Measurements from ENCODE around the gene CTNNA2. TPM values are rescaled to one million over a fixed set of nuclear protein-coding genes. Genes with fewer than 3 reads are reported as not detected.

The CTNNA2 gene
- polyA plus RNA-seq, 4 donors = 3.9 to 4.6 (median 4.3) TPM

DNA sequence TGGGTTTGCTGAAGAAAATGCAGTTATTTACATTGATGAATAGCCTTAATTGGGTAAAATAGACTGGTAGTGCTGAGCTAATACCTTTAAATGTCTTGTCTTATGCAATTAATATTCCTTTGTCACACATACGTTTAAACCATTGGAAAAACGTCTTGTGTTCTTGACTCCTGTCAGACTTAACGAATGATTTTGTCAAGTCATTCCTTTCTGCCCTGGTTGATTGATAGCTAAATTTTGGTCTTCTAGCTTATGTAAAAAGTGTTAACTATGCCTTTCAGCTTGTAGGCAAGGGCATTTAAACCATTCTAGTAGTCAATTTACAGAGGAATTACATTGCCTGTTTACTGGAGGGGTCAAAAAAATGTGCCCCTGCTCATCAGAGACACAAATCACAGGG, 897.5 kb downstream of the CTNNA2 start:
- no peak for DNase-seq (ENCODE audit: low read depth in 4 of 4, low spot score in 3 of 4)

DNA sequence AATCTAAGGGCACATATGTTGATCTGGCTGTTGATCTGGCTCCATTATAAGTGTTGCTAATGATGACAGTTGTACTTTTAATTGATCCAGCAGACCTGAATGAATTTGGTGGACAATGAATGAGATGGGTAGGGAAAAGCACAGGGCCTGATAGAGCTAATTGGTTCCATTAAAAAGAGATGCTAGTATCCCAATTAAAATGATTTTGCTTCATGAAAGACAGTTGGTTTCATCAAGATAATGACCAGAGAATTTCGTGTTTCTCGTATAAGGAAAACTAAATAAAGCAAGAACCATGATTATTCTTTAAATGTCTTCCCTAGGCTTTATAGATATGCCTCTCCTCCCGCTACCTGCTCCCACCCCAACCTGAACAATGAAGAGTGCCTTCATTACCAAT, 900.3 kb downstream of the CTNNA2 start:
- no peak for DNase-seq (ENCODE audit: low read depth in 4 of 4, low spot score in 3 of 4)

DNA sequence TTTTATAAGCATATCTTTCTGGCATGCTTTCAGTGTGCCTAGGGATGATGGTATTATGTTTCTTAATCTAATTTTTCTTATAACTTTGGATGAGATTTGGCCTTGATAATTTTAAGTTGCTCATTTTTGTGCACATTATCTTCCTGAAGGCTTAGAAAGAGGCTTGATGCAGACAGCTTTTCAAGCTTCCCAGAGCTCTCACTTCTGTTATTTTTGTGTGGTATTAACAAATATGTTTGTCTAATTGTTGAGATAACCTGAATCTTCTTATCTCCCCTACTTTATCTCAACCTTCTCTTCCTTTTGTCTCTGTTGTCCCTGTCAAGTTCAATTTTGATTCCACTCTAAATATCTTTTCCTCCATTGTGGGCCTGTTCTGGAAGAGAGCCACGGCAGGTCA, 904.9 kb downstream of the CTNNA2 start:
- DNase-seq (ENCODE audit: low read depth in 4 of 4, low spot score in 3 of 4) = no peak

DNA sequence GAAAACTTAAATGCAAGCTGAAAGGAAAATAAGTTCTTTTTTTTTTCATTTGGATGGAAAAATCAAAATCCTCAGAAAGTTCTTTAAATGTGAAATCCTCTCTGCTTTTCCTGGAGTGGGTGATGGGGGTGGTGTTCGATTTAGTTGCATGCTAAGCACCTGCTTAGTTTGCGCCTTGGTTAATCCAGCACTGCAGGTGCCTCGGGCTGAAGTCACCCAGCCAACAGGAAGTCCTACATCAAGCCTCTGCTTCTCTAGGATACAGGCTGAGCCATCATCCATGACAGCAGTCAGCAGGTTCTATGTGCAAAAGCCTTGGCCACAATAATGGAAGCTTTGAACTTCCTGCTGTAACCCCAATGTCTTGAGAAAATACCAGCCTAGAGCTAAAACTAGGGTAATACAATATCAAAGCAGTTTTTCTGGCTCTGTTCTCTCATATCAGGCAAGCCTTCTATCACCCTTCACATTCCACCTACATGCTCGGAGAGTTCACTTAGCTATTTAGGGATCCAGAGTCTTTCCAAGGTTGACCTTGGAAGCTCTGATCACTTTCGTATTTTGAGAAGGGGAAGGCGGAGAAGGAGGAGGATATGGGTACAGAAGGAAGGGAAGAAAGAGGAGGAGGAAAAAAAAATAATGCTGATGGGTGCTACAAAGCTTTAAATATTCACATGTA, 907.8 kb downstream of the CTNNA2 start:
- no peak for DNase-seq (ENCODE audit: low read depth in 4 of 4, low spot score in 3 of 4)

DNA sequence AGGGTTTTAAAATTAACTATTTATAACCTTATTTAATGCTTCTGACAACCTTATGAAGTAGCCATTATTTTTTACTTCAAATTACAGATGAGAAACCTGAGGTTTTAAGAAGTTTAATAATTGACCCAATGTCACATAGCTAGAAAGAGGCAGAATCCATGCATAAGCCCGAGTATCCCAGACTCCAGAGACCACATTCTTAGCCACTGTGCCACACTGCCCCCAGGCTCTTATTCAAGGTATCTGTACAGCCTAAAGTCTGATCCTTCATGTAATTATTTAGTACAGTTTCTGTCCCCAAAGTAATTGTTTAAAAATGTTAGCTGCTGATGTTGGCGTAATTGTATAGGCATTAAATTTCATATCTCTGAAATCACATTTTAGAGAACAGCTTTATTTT, 916.4 kb downstream of the CTNNA2 start:
- DNase-seq (ENCODE audit: low read depth in 4 of 4, low spot score in 3 of 4) = no peak

DNA sequence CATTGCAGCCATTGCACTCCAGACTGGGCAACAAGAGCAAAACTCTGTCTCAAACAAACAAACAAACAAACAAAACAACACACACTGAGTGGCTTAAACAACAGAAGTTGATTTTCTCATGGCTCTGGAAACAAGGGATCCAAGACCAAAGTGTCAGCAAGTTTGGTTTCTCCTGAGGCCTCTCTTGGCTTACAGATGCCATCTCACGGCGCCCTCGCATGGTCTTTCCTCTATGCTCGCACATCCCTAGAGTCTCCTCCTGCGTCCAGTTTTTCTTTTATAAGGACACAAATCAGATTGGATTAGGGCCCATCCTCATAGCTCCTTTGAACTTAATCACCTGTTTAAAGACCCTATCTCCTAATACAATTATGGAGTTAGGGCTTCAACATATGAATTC, 925.1 kb downstream of the CTNNA2 start:
- no peak for DNase-seq (ENCODE audit: low read depth in 4 of 4, low spot score in 3 of 4)

DNA sequence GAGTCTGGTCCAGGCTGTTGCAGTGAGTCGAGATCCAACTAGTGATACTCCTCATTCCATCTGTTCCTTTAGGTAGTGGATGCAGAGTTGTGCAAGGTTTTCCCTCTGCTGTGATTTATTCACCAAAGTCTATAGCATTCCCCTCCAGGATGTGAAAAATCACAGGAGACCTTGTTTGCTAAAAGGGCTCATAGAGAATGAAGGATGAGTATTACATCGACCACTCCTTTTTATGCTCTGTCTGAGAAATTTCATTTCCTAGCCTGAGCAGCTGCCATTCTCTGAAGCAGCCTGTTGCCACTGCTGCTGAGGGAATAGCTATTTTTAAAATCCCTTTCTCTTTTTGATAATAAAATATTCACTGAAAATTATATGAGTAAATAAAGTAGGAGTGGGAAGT, 925.8 kb downstream of the CTNNA2 start:
- no peak for DNase-seq (ENCODE audit: low read depth in 4 of 4, low spot score in 3 of 4)

DNA sequence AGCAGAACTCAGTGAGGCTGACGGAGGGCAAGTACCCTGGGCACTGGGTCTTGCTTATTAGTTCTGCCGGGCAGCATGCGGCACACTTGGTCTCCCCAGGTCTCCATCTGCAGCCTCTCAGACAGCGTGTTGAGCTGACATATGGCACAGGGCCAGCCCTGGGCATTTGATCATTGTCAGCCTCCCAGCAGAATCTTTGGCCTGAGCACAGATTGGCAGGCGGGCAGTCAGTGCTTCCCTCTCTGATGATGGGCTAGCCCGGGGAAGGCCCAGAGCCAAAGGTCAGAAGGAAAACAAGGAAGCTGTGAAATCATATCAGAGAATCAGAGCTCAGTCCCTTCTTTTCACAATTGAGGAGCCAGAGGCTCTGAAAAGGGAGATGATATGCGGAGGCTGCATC, 941.8 kb downstream of the CTNNA2 start:
- no peak for DNase-seq (ENCODE audit: low read depth in 4 of 4, low spot score in 3 of 4)

DNA sequence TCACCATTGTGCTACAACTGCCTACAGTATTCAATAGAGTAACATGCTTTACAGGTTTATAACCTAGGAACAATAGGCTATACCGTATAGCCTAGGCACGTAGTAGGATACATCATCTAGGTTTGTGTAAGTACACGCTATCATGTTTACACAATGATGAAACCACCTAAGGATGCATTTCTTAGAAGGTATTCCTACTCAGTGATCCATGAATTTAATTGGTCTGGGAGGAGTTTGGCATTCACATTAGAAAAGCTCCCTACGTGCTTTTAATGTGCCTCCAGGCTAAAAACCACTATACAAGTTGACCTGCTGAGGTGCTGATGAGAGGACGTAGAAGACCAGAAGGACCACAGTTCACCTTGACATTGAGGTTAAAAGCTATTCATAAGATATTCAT, 946.2 kb downstream of the CTNNA2 start:
- no peak for DNase-seq (ENCODE audit: low read depth in 4 of 4, low spot score in 3 of 4)

DNA sequence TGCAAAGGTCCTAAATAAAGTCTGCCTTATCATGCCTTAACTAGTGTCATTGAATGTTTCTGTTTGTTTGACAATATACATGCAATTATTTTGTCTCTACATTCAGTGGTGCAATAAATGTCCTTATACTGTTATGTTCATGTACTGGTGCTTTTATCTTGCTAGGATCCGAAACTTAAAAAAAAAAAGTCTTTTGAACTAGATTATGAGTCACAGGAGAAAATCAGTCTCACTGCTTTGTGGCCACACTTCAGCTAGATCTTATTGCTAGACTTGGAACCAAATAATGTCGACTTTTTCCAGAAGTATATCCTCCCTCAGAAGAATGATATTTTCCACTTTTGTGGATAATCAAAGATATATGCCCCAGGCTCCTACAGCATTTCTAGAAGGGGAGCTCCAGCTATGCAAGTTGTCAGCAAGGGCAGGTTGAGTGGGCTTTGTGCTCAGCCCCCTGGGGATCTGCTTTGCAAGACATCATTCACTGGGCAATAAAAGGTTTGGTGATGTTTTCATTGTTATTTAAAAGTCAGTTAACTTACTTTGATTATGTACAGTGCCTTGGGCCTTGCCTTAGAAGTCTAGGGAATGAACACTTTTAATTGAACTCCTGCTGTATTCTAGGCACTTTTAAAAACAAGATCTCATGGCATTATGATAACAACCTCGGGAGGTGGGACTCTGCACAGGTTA, 948.8 kb downstream of the CTNNA2 start:
- DNase-seq (ENCODE audit: low read depth in 4 of 4, low spot score in 3 of 4) = no peak

DNA sequence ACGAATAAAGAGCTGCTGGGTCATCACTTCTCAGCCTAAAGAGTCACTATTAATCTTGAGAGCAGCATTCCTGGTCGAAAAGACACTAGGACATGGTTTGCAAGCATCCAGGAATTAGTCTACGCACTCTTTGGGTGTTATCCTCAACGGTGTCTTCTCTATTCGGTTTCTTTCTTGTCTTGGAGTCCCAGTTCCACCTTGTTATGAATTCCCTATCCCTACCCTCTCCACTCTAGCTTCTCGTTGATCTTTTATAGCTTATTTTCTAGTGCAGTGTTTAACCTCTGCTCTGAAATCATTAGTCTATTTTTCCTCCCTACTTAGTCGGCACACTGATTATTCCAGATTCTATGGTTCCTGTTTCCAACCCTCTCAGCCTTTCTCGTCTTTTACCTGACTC, 949.8 kb downstream of the CTNNA2 start:
- no peak for DNase-seq (ENCODE audit: low read depth in 4 of 4, low spot score in 3 of 4)

DNA sequence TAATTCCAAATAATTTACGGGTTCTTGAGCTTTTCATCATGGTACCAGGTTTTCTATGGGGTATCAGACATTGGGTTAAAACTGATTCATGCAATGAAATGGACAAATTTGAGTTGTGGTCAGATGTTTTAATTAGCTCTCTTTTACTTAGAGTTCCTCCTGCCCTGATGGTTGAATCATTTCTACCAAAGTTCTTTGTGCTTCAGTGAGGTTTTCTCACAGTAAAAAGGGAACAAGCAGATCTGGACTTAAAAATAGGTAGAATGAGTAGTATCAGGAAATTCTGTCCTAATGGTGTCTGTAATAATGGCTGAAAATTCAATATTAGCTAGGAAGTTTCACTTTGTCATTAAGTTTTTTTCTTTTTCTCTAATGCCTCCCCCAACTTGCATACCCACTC, 951.4 kb downstream of the CTNNA2 start:
- DNase-seq (ENCODE audit: low read depth in 4 of 4, low spot score in 3 of 4) = no peak

DNA sequence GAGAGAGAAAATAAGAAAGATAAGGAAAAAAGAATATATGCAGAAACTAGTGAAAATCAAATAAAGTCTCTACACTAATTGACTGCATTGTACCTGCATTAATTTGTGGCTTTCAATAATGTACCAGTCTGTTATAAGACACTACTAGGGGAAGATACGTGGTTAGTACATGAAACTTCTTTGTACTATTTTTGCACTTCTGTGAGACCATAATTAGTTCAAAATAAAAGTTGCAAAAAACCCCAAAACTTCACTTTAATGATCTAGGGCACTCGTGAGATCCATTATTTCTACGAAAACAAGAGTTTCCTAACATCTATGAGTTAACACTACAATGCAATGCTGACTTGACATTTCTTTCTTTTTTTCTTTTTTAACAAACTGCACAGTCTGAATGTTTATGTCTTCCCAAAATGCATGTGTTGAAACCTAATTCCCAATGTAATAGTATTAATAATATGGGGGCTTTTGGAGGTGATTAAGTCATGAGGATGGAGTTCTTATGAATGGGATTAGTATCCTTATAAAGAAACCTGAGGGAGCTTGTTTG, 954.5 kb downstream of the CTNNA2 start:
- no peak for DNase-seq (ENCODE audit: low read depth in 4 of 4, low spot score in 3 of 4)

DNA sequence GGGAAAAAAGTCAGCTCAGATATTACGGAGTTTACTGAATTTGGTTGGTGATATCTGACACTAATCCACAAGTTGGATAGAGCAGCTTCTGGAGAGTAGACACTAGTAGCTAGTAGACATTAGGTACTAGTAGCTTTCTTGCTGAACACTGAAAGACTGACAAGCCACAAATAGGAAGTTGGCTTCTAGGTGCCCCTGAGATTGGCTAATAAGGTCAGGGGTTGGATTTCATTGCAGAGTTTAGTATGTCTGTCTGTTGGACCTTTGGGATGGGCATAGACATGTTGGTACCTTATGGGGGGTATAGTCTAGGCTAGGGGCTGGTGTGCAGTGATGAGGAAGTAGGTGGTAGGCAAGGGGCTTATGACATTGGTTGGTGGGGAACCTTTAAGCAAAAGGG, 956.6 kb downstream of the CTNNA2 start:
- DNase-seq (ENCODE audit: low read depth in 4 of 4, low spot score in 3 of 4) = no peak

DNA sequence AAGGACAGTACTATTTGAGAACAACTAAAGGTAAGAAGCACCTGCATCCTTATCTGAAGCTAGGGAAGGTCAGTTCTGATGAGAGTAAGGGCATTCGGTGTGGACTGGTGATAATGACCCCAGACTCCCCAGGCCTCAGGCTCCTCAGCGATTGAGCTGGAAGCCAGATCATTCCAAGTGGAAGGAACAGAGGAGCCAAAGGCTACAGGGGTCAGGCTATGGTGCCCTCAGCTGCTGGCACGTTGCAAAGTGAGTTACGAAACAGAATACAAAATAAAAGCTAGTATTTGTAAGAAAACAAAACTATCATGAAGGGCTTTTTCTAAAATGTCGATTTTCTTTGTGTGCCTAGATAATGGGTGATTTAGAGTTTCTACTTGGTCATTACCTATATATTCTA, 960.2 kb downstream of the CTNNA2 start:
- DNase-seq (ENCODE audit: low read depth in 4 of 4, low spot score in 3 of 4) = no peak

DNA sequence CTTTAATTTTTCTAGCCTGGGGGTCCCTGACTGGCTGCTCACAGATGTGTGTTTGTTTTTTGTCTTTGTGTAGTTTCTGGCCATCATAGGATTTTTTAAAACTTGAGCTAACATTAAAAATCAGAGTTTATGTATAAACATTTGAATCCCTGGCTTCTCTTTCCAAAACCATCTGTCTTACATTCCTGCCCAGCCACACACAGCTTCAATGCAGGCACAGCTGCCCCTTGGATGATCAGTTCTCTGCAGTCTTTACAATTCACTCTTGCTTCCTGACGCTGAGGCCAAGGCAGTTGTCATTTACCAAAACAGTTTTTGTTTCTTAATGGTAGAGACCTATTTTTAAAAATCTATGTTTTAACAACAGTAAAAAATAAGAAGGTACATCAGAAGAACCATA, 960.9 kb downstream of the CTNNA2 start:
- DNase-seq (ENCODE audit: low read depth in 4 of 4, low spot score in 3 of 4) = no peak

DNA sequence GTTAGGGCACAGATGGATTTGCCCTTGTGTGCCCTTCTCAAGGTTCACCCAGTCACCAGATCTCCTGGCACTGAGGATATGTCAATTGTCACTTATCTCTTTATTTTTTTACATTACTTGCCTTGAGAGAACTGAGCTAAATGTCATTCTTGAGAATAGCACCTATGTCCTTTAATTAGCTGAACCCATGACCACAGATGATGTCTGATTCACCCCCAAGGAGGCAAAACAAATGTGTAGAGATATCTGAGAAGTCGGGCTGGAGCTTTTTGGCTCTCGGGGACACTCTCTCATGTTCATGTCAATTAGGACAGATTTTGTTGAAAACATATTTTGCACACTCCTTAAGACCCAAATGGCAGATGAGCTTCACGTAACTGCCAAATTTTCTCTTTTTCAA, 963.1 kb downstream of the CTNNA2 start:
- DNase-seq (ENCODE audit: low read depth in 4 of 4, low spot score in 3 of 4) = no peak

DNA sequence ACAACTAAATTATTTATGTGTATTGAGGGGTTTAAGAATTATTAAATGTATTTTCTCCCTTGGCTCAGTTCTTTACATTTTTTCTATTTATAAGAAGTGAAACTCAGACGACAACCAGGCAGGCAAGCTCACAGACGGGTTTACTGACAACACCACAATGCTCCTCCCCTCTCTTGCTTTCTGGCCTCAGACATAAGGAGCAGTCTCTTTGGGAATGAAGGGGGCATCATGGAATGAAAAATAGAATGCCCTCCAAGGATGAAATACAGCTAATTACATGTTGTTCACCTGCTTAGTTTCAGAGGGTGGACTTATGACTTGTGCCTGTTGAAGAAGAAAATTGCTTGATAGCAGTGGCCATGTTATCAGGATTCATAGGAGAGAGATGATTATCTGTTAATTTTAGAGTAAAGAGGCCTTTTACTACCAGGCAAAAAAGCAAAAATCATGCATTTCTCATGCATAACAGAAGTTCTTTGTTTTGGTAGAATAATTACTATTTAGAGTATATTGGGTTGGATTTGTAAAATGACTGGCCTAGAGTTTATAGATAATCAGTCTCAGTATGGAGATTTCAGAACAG, 963.8 kb downstream of the CTNNA2 start:
- no peak for DNase-seq (ENCODE audit: low read depth in 4 of 4, low spot score in 3 of 4)

DNA sequence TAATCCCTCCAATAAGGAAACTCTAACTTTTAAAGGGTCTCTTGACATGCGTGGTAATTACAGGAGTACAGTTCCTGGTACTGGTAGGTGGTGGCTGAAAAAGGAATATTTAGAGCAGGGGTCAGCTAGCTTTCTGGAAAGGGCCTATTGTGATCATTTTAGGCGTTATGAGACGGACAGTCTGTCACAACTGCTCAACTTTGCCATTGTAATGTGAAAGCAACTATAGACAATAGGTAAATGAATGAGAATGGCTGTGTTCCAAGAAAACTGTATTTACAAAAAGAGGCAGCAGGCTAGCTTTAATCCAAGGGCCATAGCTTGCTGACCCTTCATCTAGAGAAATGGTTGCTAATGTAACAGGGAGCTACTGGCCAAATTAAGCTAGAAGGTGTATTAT, 969.4 kb downstream of the CTNNA2 start:
- DNase-seq (ENCODE audit: low read depth in 4 of 4, low spot score in 3 of 4) = no peak

DNA sequence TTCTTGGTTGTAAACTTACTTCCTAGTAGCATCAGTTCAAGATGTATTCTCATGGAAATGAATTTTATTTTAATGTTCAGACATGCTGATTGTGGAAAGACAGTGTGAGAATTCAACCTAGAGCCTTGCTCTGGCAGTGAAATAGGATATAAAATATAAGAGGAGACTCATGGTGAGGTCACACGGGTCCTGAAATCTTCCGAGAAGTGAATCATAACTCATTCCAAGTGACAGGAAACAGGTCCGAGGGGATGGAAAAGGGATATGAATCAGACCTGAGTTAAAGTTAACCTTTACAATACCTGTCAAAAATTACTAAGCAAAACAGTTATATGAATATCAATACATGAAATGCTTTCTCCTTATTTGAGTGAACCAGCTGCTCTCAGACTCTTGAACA, 976.9 kb downstream of the CTNNA2 start:
- no peak for DNase-seq (ENCODE audit: low read depth in 4 of 4, low spot score in 3 of 4)

DNA sequence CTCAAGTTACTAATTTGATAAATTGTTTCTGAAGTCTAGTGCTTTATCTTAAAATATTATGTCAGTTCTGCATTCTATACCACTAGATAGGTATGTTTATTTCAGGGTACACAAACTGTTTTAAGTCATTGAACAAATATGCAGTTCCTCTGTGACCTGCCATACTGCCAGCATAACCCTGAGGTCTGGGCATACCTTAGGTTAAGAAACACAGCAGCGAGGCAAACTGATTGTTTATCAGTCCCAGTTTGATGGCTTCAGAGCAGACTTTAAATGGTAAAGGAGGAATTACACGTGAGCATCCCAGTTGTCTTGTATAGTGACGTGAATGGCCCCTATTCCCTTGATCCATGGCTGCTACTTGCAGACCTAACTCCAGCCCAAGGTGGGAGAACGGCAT, 978.1 kb downstream of the CTNNA2 start:
- DNase-seq (ENCODE audit: low read depth in 4 of 4, low spot score in 3 of 4) = no peak

DNA sequence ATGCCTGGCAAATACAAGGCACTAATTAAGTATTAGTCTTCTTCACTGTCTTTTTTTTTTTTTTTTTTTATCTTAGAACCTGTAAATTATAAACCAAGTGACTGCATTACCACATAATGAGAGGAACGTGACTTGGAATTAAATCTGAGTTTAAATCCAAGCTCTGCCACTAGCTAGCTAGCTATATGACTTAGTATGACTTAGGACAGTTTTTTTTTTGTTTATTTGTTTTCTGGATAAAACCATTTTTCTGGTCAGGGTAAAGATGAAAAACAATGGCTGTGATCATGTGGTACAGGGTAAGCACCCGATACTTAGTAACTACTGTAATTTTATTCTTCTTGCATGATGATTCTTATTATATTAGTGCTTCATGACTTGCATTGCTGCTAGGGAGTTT, 983.5 kb downstream of the CTNNA2 start:
- DNase-seq (ENCODE audit: low read depth in 4 of 4, low spot score in 3 of 4) = no peak

Measured in right renal pelvis (tissue), 4 donors.